ENCODE results near the gene GFRA1. TPM values are rescaled to one million over a fixed set of nuclear protein-coding genes. Genes with fewer than 3 reads are reported as not detected.

The GFRA1 gene
- total and polyA plus RNA-seq, 2 of the 8 experiments (the other 6 are each of a cell fraction or from before 2014, with no cell fraction given), result 1.1 to 2.0 TPM

DNA sequence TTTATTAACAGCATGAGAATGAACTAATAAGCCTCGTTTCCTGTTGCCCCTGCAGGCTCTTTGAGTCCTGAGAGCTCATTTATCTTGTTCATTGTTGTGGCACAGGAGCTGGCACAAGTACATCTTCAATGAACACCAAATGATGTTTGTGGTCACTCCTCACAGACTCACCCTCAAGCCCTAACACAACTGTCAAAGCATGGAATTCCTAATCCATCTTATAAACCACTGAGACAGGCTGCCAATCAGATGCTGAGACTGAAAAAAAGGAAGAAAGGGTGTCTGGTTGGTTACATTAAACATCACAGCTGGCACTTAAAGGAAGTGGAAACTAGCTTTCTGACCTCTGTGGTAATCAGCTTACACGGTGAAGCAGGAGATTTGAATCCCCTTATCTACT, 43.5 kb upstream of the GFRA1 start:
- H2BK12ac ChIP-seq (ENCODE audit: low read depth, low read length), result no peak overlapping the region
- no peak for DNase-seq (ENCODE audit: low read depth in 1 of 2, low spot score in 2 of 2)
- H3K4me1 ChIP-seq (replicated peaks in 1 of 4; ENCODE audit: control insufficient read depth in 3 of 4, insufficient read depth in 4 of 4, low read length in 3 of 4), result peaks cover 0 to 3% (median 0%) of the 10 kb centered on the region in 4 experiments; a peak in 1 of 7 replicates
- H2BK5ac ChIP-seq (ENCODE audit: low read depth, low read length), result no peak overlapping the region
- H3K79me2 ChIP-seq (ENCODE audit: control insufficient read depth in 1 of 2, insufficient read depth in 2 of 2, low read length in 2 of 2), result no peaks in the 10 kb centered on the region
- H3K18ac ChIP-seq (ENCODE audit: extremely low read depth, low read length), result no peak overlapping the region
- no peaks in the 10 kb centered on the region for H3K36me3 ChIP-seq (ENCODE audit: control insufficient read depth in 2 of 4, insufficient read depth in 4 of 4, low read length in 3 of 4)
- H2BK15ac ChIP-seq (ENCODE audit: low read length), result no peak overlapping the region
- no peak overlapping the region for H3K4me3 ChIP-seq (ENCODE audit: extremely low read depth in 1 of 4, insufficient read depth in 2 of 4, low read depth in 3 of 4, low read length in 4 of 4)
- H3K27ac ChIP-seq (ENCODE audit: low read depth, low read length), result no peak overlapping the region
- no peaks in the 10 kb centered on the region for H3K79me1 ChIP-seq (ENCODE audit: low read depth, low read length)
- no peak overlapping the region for H2AFZ ChIP-seq (ENCODE audit: low read length)
- H2BK120ac ChIP-seq (replicated peaks; ENCODE audit: low read depth, low read length), result no peak overlapping the region
- no peaks in the 10 kb centered on the region for H3K23me2 ChIP-seq (ENCODE audit: low read depth, low read length)
- H3K23ac ChIP-seq (ENCODE audit: insufficient read length), result no peak overlapping the region
- H3K4me2 ChIP-seq (ENCODE audit: insufficient read depth in 1 of 2, low read depth in 2 of 2, low read length in 2 of 2), result no peak overlapping the region
- H4K8ac ChIP-seq (ENCODE audit: extremely low read depth, insufficient read depth, low read length), result no peak overlapping the region
- no peaks in the 10 kb centered on the region for H4K20me1 ChIP-seq (replicated peaks in 1 of 2; ENCODE audit: control insufficient read depth in 1 of 2, insufficient read depth in 2 of 2, low read length in 2 of 2)
- no peaks in the 10 kb centered on the region for H3K27me3 ChIP-seq (replicated peaks in 1 of 4; ENCODE audit: control insufficient read depth in 3 of 4, extremely low read depth in 1 of 4, insufficient read depth in 3 of 4, low read length in 3 of 4)
- WGBS, 2 experiments (ENCODE audit: extremely low coverage in 1 of 2, insufficient coverage in 1 of 2, insufficient read length in 1 of 2, insufficient replicate concordance in 2 of 2, low coverage in 1 of 2, low lambda C conversion rate in 2 of 2, missing lambda C conversion rate in 1 of 2), result 84% methylated on average over 2 of the region's 2 CpGs; no CpG with 5 or more reads in 1 of the 2 experiments
- H3K56ac ChIP-seq (replicated peaks; ENCODE audit: insufficient read length, low read depth, low read length), result no peak overlapping the region
- no peak overlapping the region for H4K91ac ChIP-seq (replicated peaks; ENCODE audit: insufficient read length, low read length)
- TF ChIP-seq SIX5 (IDR thresholded peaks at IDR 0.05; ENCODE audit: low read depth, low read length) (no peak), MAX (IDR thresholded peaks at IDR 0.05) (no peak), NRF1 (IDR thresholded peaks at IDR 0.05; ENCODE audit: low read depth, low read length) (no peak), CREB1 (IDR thresholded peaks at IDR 0.05) (no peak), E2F6 (IDR thresholded peaks at IDR 0.05) (no peak), EGR1 (IDR thresholded peaks at IDR 0.05; ENCODE audit: borderline replicate concordance, low read depth, low read length) (no peak), SIN3A (conservative IDR thresholded peaks at IDR 0.05 in 1 of 2, IDR thresholded peaks at IDR 0.05 in 1 of 2; ENCODE audit: low read depth in 1 of 2, low read length in 2 of 2) (no peak), CBX5 (IDR thresholded peaks at IDR 0.05; ENCODE audit: low read depth, low read length) (no peak), SP4 (IDR thresholded peaks at IDR 0.05; ENCODE audit: low read length) (no peak), RFX5 (IDR thresholded peaks at IDR 0.05; ENCODE audit: borderline replicate concordance, low read depth, low read length) (no peak), ASH2L (IDR thresholded peaks at IDR 0.05; ENCODE audit: low read length) (no peak), POLR2AphosphoS5 (IDR thresholded peaks at IDR 0.05; ENCODE audit: low read depth, low read length) (no peak), HDAC2 (IDR thresholded peaks at IDR 0.05; ENCODE audit: borderline replicate concordance in 1 of 2, low read depth in 2 of 2, low read length in 2 of 2) (no peak), TBP (IDR thresholded peaks at IDR 0.05; ENCODE audit: low read depth, low read length) (no peak)
- ChIA-PET POLR2A (ENCODE audit: partially characterized antibody) (interaction anchor here (1.2 kb wide), 1 partner anchor 9 kb away, joined by 3 read pairs; no protein-coding TSS in a partner anchor), CTCF (ENCODE audit: partially characterized antibody) (no interaction called here)
- no peak overlapping the region for H3K9ac ChIP-seq (replicated peaks in 1 of 4; ENCODE audit: extremely low read depth in 1 of 4, low read depth in 3 of 4, low read length in 3 of 4)
- no peak overlapping the region for H2AK5ac ChIP-seq (ENCODE audit: low read depth, low read length)
- no peak overlapping the region for H4K5ac ChIP-seq (ENCODE audit: insufficient read length, low read depth, low read length)
- H3K9me3 ChIP-seq (ENCODE audit: insufficient read depth in 2 of 2, low read depth in 1 of 2, low read length in 1 of 2), result no peaks in the 10 kb centered on the region
- no peak overlapping the region for H2BK20ac ChIP-seq (ENCODE audit: low read length)
- no peak overlapping the region for H3K14ac ChIP-seq (ENCODE audit: insufficient read length)
- no peak for FAIRE-seq
- H3K4ac ChIP-seq (replicated peaks; ENCODE audit: insufficient read length, low read depth, low read length), result no peak overlapping the region
